Chondrocyte (in vitro differentiated cells): ENCODE measurements around the gene SORCS1. TPM values are rescaled to one million over a fixed set of nuclear protein-coding genes. Genes with fewer than 3 reads are reported as not detected.

Experiments
- DNase-seq: peaks from one replicate; pipeline ENCODE4 v3.0.0; 2021; ENCODE audit warnings: mixed read lengths, low spot score
- H3K27ac Mint-ChIP-seq: one replicate; pipeline ENCODE4 v1.8.0; 2021; ENCODE audit warnings: mild to moderate bottlenecking, moderate library complexity, mixed read lengths; ENCODE audit not compliant: unreplicated experiment
- H3K27me3 Mint-ChIP-seq: 2 replicates; pipeline ENCODE4 v1.8.0; 2021; ENCODE audit warnings: low read depth, mixed read lengths
- H3K36me3 Mint-ChIP-seq: 2 replicates; pipeline ENCODE4 v1.8.0; 2021; ENCODE audit warnings: low read depth, mixed read lengths
- H3K4me1 Mint-ChIP-seq: 2 replicates; pipeline ENCODE4 v1.8.0; 2021; ENCODE audit warnings: low read depth, mild to moderate bottlenecking, mixed read lengths
- H3K4me3 Mint-ChIP-seq: one replicate; pipeline ENCODE4 v1.8.0; 2021; ENCODE audit warnings: mild to moderate bottlenecking, moderate library complexity, mixed read lengths; ENCODE audit not compliant: unreplicated experiment
- H3K9me3 Mint-ChIP-seq: 2 replicates; pipeline ENCODE4 v1.8.0; 2021; ENCODE audit warnings: low read depth, mixed read lengths
- total RNA-seq: library from RNA; stranded (reverse); gene quantifications from 3 replicates; pipeline ENCODE4 v1.2.1, GENCODE V29; 2021
- TF ChIP-seq, protein P1 (sequence below): fragments of 200-600 bp; sonication (generic); IDR thresholded peaks from 2 replicates; pipeline ENCODE4 v1.5.0; 2021; ENCODE audit warnings: antibody characterized with exemption, mild to moderate bottlenecking, moderate library complexity

Gene SORCS1
- total RNA-seq, 1 donor from 2014 or later: not detected

DNA sequence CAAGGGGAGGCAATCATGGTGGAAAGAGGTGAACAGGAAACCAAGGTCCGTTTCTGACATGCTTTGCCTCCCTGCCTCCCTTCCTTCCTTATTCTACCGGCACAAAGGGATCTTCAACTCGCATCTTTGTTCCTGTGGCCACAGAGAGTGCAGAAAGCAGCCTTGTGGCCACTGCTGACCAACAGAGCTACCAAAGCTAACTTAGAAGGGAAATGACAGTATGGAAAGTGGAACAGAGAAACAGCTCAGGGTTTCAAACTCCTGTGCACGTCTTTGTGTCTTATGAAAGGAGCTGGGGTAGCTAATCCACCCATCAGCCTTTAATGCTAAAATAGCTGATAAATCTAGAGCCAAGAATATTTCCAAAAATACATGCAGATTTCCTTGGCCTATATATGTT lies 588.0 kb downstream of the SORCS1 start:
- H3K27ac Mint-ChIP-seq: no peak overlapping the region
- H3K4me1 Mint-ChIP-seq: peaks cover 15% of the 10 kb centered on the region
- TF ChIP-seq, protein P1, sequence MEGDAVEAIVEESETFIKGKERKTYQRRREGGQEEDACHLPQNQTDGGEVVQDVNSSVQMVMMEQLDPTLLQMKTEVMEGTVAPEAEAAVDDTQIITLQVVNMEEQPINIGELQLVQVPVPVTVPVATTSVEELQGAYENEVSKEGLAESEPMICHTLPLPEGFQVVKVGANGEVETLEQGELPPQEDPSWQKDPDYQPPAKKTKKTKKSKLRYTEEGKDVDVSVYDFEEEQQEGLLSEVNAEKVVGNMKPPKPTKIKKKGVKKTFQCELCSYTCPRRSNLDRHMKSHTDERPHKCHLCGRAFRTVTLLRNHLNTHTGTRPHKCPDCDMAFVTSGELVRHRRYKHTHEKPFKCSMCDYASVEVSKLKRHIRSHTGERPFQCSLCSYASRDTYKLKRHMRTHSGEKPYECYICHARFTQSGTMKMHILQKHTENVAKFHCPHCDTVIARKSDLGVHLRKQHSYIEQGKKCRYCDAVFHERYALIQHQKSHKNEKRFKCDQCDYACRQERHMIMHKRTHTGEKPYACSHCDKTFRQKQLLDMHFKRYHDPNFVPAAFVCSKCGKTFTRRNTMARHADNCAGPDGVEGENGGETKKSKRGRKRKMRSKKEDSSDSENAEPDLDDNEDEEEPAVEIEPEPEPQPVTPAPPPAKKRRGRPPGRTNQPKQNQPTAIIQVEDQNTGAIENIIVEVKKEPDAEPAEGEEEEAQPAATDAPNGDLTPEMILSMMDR: no peak
- H3K27me3 Mint-ChIP-seq: peaks cover 2% of the 10 kb centered on the region
- H3K4me3 Mint-ChIP-seq: no peak overlapping the region
- no peaks in the 10 kb centered on the region for H3K36me3 Mint-ChIP-seq
- no peaks in the 10 kb centered on the region for H3K9me3 Mint-ChIP-seq
- no peak for DNase-seq

DNA sequence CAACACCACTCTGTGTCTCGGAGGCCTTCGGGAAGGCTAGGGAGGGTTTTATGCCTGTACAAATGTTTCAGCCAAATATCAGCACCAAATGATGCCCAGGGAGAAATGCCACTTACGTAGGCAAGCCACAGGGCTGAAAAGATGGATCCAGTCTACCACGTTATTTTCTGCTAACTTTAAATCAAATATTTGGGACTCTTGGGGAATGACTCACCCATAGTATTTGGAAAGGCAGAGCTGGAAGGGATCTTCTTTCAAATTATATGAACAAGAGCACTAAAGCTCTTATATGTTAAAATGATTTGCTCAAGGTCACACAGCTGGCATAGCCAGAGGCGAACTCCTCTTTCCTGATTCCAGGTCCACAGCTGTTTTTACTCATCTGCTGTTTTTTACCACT lies 591.4 kb downstream of the SORCS1 start:
- H3K27ac Mint-ChIP-seq: no peak overlapping the region

DNA sequence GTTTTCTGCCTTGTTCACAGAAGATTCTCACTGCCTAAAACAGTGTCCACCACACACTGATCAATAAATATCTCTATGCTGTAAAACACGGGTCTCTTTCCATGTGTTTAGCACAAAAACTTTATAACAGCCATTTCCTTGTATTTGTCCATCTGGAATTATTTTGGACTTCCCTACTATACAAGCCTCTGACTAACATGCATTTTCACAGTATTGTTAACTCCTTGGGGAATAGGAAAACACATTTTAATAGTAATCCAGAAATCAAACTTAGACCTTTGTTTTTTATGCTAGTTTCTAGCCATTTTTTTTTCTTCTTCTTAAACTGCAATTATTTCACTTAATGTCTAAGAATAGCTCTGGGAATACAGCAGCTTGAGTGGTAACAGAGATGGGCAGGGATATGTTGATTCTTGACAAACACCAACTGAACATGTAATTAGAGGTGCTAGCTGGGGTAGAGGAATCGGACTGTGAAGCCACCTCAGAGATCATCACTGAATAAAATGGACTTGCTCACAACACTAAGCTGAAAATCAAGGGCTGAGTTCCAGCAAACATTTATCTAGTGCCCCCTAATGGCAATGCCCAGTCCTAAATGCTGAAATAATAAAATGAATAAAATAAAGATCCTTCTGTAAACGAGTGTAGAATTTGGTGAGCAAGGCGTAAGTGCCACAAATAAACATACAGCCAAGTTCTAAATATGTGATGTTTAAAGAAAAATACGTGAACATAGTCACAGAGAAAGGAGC lies 593.1 kb downstream of the SORCS1 start:
- TF ChIP-seq, protein P1: peak; percentile 77
- peaks cover 15% of the 10 kb centered on the region for H3K4me1 Mint-ChIP-seq
- H3K4me3 Mint-ChIP-seq: no peak overlapping the region
- DNase-seq: no peak
- H3K27ac Mint-ChIP-seq: no peak overlapping the region
- H3K27me3 Mint-ChIP-seq: no peaks in the 10 kb centered on the region
- no peaks in the 10 kb centered on the region for H3K36me3 Mint-ChIP-seq
- no peaks in the 10 kb centered on the region for H3K9me3 Mint-ChIP-seq

More for the DNA sequence above, 591.4 kb downstream of the SORCS1 start:
- peaks cover 17% of the 10 kb centered on the region for H3K4me1 Mint-ChIP-seq
- no peak for DNase-seq
- no peak overlapping the region for H3K4me3 Mint-ChIP-seq
- H3K27me3 Mint-ChIP-seq: peaks cover 2% of the 10 kb centered on the region
- TF ChIP-seq, protein P1: no peak
- no peaks in the 10 kb centered on the region for H3K9me3 Mint-ChIP-seq
- H3K36me3 Mint-ChIP-seq: no peaks in the 10 kb centered on the region

DNA sequence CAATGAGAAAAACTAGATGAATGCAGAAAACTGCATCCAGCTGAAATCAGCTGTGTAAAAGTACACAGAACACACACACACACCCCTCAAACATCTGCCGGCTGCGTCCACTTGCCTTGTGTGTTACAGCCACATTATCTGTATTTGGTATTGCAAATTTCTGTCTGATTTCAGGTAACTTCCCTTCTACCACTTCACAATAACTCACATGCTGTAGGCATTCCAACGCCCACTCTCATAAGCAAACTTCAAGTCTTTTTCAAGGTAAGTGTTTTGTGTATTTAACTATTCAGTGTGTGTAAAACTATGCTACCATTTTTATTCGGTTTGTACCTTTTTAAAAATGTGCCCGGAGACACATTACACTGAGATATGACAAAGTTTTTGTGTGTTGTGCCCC lies 594.2 kb downstream of the SORCS1 start:
- DNase-seq: no peak
- Mint-ChIP-seq H3K36me3 (no peaks in the 10 kb centered on the region), H3K4me3 (no peak overlapping the region)

DNA sequence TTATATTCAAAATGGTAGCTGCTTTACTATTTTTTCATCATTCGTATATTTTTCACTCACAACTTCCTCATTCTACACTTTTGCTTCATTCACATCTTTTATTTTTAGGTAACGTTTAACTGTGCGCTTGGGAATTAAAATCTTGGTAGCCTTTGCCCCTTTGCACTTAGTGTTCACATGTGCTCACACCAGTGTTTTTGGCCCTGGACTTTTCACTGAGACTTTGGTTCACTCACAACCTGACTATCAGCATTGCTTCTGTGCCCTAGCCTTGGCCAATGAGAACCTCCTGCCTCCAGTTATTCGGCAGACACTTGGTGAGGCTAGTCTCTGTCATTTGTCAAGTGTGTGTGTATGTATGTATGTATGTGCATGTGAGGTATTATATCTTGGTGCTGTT lies 596.9 kb downstream of the SORCS1 start:
- Mint-ChIP-seq H3K4me1 (peaks cover 6% of the 10 kb centered on the region), H3K27ac (no peak overlapping the region), H3K4me3 (no peak overlapping the region), H3K9me3 (peaks cover 2% of the 10 kb centered on the region), H3K27me3 (no peaks in the 10 kb centered on the region), H3K36me3 (no peaks in the 10 kb centered on the region)
- TF ChIP-seq, protein P1: no peak
- no peak for DNase-seq

More for the DNA sequence above, 594.2 kb downstream of the SORCS1 start:
- no peak overlapping the region for H3K27ac Mint-ChIP-seq
- no peaks in the 10 kb centered on the region for H3K9me3 Mint-ChIP-seq
- TF ChIP-seq, protein P1: no peak
- no peaks in the 10 kb centered on the region for H3K27me3 Mint-ChIP-seq
- H3K4me1 Mint-ChIP-seq: peaks cover 15% of the 10 kb centered on the region
